DMS153 treated with DMSO at 0.1 percent for 48 hours (cell line): ENCODE measurements around the gene ADAMTS4.
A peak's percentile ranks its signal among the peaks of the same experiment; 100 is the strongest.

Experiments used
- DNase-seq: peaks from one replicate; lab custom pipeline; 2025; ENCODE audit not compliant: unreplicated experiment; lab: John Stamatoyannopoulos, UW

ADAMTS4 gene

DNA sequence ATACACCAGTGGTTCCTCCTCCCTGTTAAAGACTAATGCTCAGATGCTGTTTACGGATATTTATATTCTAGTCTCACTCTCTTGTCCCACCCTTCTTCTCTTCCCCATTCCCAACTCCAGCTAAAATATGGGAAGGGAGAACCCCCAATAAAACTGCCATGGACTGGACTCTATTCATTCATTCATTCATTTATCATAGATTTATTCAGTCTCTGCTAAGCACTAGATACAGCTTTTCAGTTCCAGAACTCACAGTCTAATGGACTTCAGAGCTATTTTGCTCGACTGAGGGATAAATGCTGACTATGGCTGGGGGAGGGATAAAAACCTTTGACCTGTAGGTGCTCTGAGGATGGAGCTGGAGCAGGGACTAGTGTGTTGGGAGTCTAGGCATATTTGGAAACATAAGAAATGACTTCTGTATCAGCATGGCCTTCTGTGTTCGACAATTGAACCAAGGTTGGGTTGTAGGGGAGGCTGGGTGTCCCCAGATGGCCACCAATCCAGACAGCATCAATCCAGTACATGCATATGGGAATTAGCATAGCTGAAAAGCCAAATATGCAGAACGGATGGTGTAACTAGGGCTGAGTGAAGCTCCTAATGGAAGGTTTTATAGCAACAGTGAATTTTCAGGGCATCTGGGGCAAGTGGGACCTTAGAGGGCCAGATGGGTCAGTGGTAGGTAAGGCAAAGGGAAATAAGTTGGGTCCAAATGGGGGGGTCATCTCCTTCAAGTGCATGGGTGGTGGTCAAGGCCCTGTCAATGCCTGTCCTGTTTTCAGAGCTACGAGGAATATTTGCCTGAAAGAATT is 20.4 kb upstream of the ADAMTS4 start:
- no peak for DNase-seq

- DNase-seq: no peak
These were observed 19.6 kb upstream of the ADAMTS4 start for GRCh38 chr1:161218301-161219077.

- no peak for DNase-seq
These were observed 19.0 kb upstream of the ADAMTS4 start for GRCh38 chr1:161217831-161218230.

GRCh38 chr1:161216945-161217712 is 18.3 kb upstream of the ADAMTS4 start:
- no peak for DNase-seq

DNA sequence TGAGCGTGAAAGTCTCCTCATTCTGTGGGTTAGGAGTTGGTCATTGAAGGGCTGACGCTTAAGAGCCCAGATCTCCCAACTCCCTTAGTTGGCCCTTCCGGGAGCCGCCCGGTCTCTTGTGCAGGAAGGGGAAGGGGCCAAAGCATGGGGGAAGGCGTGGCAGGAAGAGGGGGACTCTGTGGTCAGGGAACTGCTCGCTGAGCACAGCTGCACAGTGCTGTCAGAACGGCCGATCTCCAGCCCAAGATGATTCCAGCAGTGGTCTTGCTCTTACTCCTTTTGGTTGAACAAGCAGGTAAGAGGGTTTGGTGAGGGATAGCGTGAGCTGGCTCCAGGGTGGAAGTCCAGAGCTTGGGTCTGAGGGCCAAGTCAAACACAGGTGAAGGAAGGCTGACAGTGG is 16.2 kb upstream of the ADAMTS4 start, which contains the start of gene FCER1G:
FCER1G (plus strand) TSS at position 220 of the 400 bp plus-strand sequence; CDS start at position 247, 27 bp downstream.
- DNase-seq: no peak

GRCh38 chr1:161214369-161214768 is 15.5 kb upstream of the ADAMTS4 start:
- DNase-seq: no peak

- peak; percentile 85 for DNase-seq
These were observed 11.0 kb upstream of the ADAMTS4 start for GRCh38 chr1:161209790-161210409.

DNA sequence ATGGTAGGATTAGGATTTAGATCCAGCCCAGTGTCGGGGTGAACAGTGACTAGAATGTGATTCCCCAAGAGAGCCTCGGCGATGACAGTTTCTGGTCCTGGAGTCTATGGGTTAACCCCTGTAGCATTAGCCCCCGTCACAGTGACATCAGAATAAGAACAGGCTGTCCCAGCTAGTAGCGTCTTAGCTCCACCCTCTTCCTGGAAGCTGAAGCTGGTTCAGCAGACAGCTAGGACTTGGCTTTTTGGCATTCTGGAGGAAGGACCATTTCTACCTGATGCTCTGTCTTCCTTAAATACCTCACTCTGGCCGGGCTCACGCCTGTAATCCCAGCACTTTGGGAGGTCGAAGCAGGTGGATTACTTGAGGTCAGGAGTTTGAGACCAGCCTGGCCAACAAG is 8.3 kb upstream of the ADAMTS4 start:
- DNase-seq: no peak

- DNase-seq: no peak
These were observed 7.7 kb upstream of the ADAMTS4 start for GRCh38 chr1:161206411-161207140.

DNA sequence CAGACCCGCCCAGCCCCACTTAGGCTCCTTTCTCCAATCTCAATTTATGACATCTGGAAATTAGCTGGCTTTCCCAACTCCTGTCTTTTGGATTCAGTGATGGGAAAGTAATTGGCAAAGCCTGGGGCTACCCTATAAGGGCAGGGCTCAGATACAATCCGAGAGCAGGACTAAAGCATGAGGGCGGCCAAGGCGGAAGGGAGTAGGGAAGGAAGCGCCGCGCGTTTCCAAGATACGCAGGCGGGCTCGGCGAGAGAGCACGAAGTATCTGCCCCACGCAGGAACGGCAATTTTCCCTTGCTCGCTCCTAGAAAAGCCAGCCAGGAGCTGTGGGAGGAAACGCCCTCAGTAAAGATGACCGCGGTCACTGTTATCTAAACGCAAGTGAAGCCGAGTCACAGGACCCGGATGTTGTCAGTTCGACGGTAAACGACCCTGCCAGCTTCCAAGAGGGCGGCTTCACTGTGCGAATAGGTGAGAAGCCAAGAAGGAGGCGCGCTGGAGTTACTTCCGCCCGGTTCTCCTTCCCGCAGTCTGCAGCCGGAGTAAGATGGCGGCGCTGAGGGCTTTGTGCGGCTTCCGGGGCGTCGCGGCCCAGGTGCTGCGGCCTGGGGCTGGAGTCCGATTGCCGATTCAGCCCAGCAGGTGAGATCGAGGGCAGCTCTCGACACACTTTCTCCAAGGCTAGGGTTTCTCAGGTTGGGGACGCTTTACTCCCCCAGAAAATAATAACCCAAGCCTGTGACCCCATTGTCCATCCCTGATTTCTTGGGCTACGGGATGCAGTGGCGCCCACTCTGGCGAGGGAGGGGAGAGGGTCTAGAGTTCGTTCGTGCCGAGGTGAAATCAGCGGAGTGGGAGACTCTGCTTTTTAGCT is 3.2 kb upstream of the ADAMTS4 start, which contains the start of gene NDUFS2:
NDUFS2 (plus strand) TSS at position 532 of the 877 bp plus-strand sequence; CDS start at position 551, 19 bp downstream.
- DNase-seq: peak; percentile 100

- DNase-seq: no peak
These were observed 2.4 kb upstream of the ADAMTS4 start for GRCh38 chr1:161200992-161201835.

DNA sequence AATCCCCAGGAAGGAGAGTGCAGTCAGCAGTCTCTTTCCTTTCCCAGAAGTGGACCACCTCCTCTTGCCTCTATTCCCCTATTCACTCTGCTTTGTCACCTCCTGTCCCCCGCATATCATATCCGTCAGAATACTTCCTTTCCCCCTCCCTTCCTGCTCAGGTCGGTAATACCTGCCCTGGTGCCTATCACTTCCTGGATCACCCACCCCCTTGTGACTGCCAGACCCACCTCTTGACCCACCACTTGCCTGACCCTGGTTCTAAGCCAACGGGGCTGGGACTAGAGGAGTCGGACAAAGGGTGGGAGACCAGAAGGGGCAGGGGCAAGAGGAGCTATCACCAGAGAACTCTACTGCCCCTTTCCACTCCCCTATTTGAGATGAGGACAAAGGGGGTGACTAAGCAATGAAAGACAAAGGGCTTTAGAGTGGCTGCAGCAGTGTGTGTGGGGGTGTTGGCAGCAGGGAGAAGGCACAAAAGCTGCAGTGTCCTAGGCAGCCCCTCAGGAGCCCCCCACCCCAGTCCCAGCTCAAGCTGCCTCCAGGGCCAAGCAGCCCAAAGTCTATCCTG is 1.7 kb upstream of the ADAMTS4 start:
- no peak for DNase-seq

DNA sequence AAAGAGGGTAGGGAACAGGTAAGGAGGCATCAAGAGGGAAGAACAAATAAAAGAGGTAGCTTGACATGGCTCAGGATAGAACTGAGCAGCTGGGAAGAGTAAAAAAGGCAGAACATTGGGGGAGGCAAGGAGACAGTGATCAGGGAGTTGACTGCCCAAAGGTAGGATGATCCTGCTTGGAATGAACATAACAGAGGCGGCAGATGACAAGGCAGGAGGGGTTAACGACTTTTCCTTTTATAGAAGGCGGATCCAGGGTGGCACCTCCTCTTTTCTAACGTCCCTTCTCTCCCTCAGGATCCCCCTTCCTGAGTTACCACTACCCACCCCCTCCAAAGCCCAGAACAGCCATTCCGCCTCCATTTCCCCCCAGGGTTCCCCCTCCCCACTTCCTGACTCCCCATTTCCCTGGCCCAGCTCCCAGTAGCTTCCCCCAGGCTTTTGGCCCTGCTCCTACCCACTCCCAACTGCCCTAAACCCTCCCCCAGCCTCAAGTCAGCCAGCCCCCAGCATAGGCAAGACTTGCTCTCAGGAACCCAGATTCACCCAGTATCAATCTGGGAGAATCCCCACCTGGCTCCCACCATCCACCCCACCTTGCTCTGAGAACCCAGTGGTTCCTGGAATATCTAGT is 769 bp upstream of the ADAMTS4 start:
- DNase-seq: no peak

DNA sequence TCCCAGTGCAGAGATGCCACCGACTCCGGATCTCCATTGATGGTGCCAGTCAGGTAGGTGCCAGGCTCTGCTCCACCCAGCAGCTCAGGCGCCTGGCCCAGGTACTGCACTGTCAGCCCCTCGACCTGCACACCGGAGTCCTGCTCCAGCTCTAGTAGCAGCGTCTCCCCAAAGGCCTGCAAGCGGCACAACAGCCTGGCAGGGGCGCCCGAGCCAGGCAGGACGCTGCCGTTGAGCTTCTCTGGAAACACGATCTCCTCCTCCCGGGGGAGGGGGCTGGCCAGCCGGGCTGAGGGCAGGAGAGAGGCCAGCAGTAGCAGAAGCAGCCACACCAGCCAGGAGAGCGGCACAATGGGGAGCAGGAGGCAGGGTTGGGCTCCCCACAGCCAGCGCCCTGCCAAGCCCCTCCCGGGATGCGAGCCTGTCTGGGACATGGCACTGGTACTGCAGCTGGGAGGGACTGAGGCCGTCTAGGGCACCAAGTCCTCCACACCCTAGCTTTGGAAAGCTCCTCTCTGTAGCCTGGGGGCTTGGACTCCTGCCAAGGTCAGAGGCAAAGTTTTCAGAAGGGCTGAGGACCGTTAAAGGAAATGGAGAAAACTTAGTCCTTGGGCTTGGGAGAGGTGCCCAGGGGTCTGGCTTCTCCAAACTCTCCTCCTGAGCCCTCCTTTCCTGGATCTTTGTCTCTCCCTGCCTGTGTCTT is 509 bp downstream of the ADAMTS4 start:
- DNase-seq: peak; percentile 28

DNA sequence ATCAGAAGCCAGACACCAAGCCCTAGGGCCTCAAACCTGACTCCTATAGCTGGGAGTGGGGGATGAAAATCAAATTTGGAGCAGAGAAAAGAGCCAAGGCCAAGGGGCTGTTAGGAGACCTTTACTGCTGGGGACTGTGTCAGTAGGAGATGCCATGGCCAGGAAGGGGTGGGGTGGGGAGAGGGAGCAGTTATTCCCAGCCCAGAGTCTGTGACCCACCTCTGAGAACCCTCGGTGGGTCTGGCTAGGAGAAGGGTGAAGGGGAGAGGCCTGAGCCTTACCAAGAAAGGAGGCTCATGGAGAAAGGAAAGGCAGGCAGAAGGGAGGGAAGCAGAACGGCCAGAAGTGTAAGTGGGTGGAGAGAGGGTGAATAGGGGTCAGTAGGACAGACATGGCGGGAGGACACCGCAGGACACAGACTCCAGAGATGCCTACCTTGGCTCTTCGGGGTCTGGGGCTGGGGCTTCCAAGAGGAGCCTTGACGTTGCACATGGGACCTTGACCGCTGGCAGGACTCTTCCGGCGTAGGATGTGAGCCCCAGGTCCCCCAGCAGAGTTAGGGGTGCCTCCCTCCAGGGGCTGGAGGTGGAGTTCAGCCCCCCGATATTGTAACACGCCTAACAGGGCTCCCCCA is 1.2 kb downstream of the ADAMTS4 start:
- DNase-seq: no peak
